Common myeloid progenitor, CD34-positive (primary cell): ENCODE measurements around the gene RHBDL3.
A peak's percentile ranks its signal among the peaks of the same experiment; 100 is the strongest.

Experiments
- CTCF ChIA-PET: fragments of 350-600 bp; sonication (Branson Sonifier 250); formaldehyde crosslinking; loops from one replicate; lab custom pipeline; 2021; ENCODE audit warnings: antibody characterized with exemption; lab: Charles Lee
- POLR2A ChIA-PET: fragments of 350-600 bp; sonication (Branson Sonifier 250); formaldehyde crosslinking; loops from one replicate; lab custom pipeline; 2021; ENCODE audit warnings: antibody characterized with exemption; lab: Charles Lee
- DNase-seq, 3 donors: peaks; one replicate each; pipeline versions ENCODE4 v3.0.0 to v3.0.0-alpha.2; 2013
- H3K27ac ChIP-seq, 2 experiments: 1 replicate in 1 of 2; 2 replicates in 1 of 2; pipeline ENCODE4 v1.7.0; 2013; ENCODE audit warnings: inconsistent platforms in 2 of 2, low read length in 2 of 2, mild to moderate bottlenecking in 2 of 2, low read depth in 1 of 2, moderate library complexity in 1 of 2; ENCODE audit not compliant: severe bottlenecking in 2 of 2, insufficient read depth in 1 of 2, poor library complexity in 1 of 2
- H3K27me3 ChIP-seq, 5 experiments: replicated peaks in 2 of 5; 1 replicate in 3 of 5; 2 replicates in 2 of 5; pipeline versions ENCODE4 v1.6.1 to v1.7.0; 2013; ENCODE audit warnings: low read length in 4 of 5, mild to moderate bottlenecking in 2 of 5, moderate library complexity in 2 of 5, inconsistent platforms in 1 of 5; ENCODE audit not compliant: insufficient read depth in 5 of 5, control insufficient read depth in 4 of 5
- H3K36me3 ChIP-seq, 4 experiments: 1 replicate in 2 of 4; 2 replicates in 2 of 4; pipeline versions ENCODE4 v1.6.1 to v1.7.0; 2013; ENCODE audit warnings: low read length in 3 of 4, control low read depth in 1 of 4, mild to moderate bottlenecking in 1 of 4; ENCODE audit not compliant: control insufficient read depth in 4 of 4, insufficient read depth in 4 of 4
- H3K4me1 ChIP-seq, 4 experiments: 1 replicate in 3 of 4; 2 replicates in 1 of 4; pipeline versions ENCODE4 v1.6.1 to v1.7.1; 2013; ENCODE audit warnings: low read length in 3 of 4, mild to moderate bottlenecking in 3 of 4, control low read depth in 1 of 4, inconsistent platforms in 1 of 4, moderate library complexity in 1 of 4; ENCODE audit not compliant: control insufficient read depth in 4 of 4, insufficient read depth in 4 of 4; ENCODE audit errors: control extremely low read depth in 1 of 4
- H3K4me3 ChIP-seq, 7 experiments: 1 replicate in 4 of 7; 2 replicates in 3 of 7; pipeline versions ENCODE4 v1.5.1 to v1.7.0; 2013; ENCODE audit warnings: mild to moderate bottlenecking in 7 of 7, low read length in 6 of 7, moderate library complexity in 6 of 7, inconsistent platforms in 2 of 7, low read depth in 2 of 7, control low read depth in 1 of 7; ENCODE audit not compliant: insufficient read depth in 4 of 7, control insufficient read depth in 1 of 7; ENCODE audit errors: extremely low read depth in 1 of 7
- H3K9me3 ChIP-seq, 5 experiments: 1 replicate in 4 of 5; 2 replicates in 1 of 5; pipeline versions ENCODE4 v1.6.1 to v1.7.1; 2013; ENCODE audit warnings: low read length in 4 of 5, mild to moderate bottlenecking in 2 of 5, inconsistent platforms in 1 of 5, low read depth in 1 of 5, moderate library complexity in 1 of 5; ENCODE audit not compliant: control insufficient read depth in 4 of 5, insufficient read depth in 2 of 5; ENCODE audit errors: control extremely low read depth in 1 of 5
- WGBS: methylation state at CpG from one replicate; pipeline ENCODE4 v1.1.5; 2013; ENCODE audit not compliant: insufficient coverage; 5-methylcytosine and 5-hydroxymethylcytosine counted together

The RHBDL3 gene

GRCh38 chr17:32286518-32286900, 20.9 kb downstream of the RHBDL3 start:
- ChIA-PET POLR2A (interaction anchor here (1.6 kb wide), 1 partner anchor 20 kb away, joined by 5 read pairs; no protein-coding TSS in a partner anchor), CTCF (interaction anchor here (0.8 to 5.0 kb wide), 11 partner anchors 8 to 35 kb away, joined by 3 to 41 read pairs (median 3); no protein-coding TSS in a partner anchor)
- Histone ChIP-seq H3K4me1 (peaks cover 13 to 74% (median 63%) of the 10 kb centered on the region in 4 experiments), H3K4me3 (no peak overlapping the region), H3K27ac (no peak overlapping the region), H3K9me3 (no peaks in the 10 kb centered on the region), H3K27me3 (peaks cover 0 to 8% (median 0%) of the 10 kb centered on the region in 5 experiments), H3K36me3 (no peaks in the 10 kb centered on the region)
- peak; percentile 58 to 82 (median 79) for DNase-seq
- WGBS: 24% methylated on average over 5 of the region's 5 CpGs

GRCh38 chr17:32287804-32288511, 22.3 kb downstream of the RHBDL3 start:
- H3K27ac ChIP-seq: no peak overlapping the region
- WGBS: 85% methylated on average over 10 of the region's 10 CpGs
- H3K9me3 ChIP-seq: no peaks in the 10 kb centered on the region
- DNase-seq: no peak
- ChIA-PET POLR2A (no interaction called here), CTCF (interaction anchor here (0.7 to 5.0 kb wide), 10 partner anchors 8 to 37 kb away, joined by 3 to 41 read pairs (median 4); no protein-coding TSS in a partner anchor)
- peaks cover 0 to 6% (median 0%) of the 10 kb centered on the region in 5 experiments for H3K27me3 ChIP-seq
- H3K36me3 ChIP-seq: no peaks in the 10 kb centered on the region
- peak overlapping the region in 1 of 7 experiments; percentile 38 for H3K4me3 ChIP-seq
- peaks cover 13 to 74% (median 63%) of the 10 kb centered on the region in 4 experiments for H3K4me1 ChIP-seq

DNA sequence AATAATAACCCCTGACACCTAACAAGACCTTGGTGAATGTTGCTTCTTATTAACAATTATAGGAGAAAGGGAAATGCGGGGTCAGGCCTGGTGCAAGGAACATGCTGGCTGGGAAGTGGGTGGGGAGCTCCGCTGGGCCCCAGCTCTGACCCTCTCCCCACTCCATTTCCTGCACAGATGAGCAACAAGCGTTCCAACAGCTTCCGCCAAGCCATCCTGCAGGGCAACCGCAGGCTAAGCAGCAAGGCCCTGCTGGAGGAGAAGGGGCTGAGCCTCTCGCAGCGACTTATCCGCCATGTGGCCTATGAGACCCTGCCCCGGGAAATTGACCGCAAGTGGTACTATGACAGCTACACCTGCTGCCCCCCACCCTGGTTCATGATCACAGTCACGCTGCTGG, 23.0 kb downstream of the RHBDL3 start:
- H3K27me3 ChIP-seq: peaks cover 0 to 6% (median 0%) of the 10 kb centered on the region in 5 experiments
- H3K27ac ChIP-seq: no peak overlapping the region
- H3K4me1 ChIP-seq: peaks cover 13 to 72% (median 62%) of the 10 kb centered on the region in 4 experiments
- no peaks in the 10 kb centered on the region for H3K9me3 ChIP-seq
- peak overlapping the region in 2 of 7 experiments; percentile 29 to 35 for H3K4me3 ChIP-seq
- no peaks in the 10 kb centered on the region for H3K36me3 ChIP-seq
- WGBS: 0% methylated on average over 11 of the region's 11 CpGs
- CTCF ChIA-PET: interaction anchor here (0.7 to 5.0 kb wide), 5 partner anchors 10 to 36 kb away, joined by 3 to 41 read pairs (median 5); no protein-coding TSS in a partner anchor
- peak; percentile 69 to 93 (median 90) for DNase-seq
- POLR2A ChIA-PET: no interaction called here

- H3K4me1 ChIP-seq: peaks cover 13 to 62% (median 56%) of the 10 kb centered on the region in 4 experiments
- H3K36me3 ChIP-seq: no peaks in the 10 kb centered on the region
- ChIA-PET CTCF (interaction anchor here (0.9 to 1.3 kb wide), 3 partner anchors 26 to 149 kb away, joined by 3 to 5 read pairs (median 3); no protein-coding TSS in a partner anchor), POLR2A (no interaction called here)
- no peak overlapping the region for H3K27ac ChIP-seq
- peaks cover 0 to 6% (median 0%) of the 10 kb centered on the region in 5 experiments for H3K27me3 ChIP-seq
- WGBS: 98% methylated on average over 9 of the region's 9 CpGs
- no peaks in the 10 kb centered on the region for H3K9me3 ChIP-seq
- DNase-seq: no peak
- no peak overlapping the region for H3K4me3 ChIP-seq
These were observed 23.9 kb downstream of the RHBDL3 start for GRCh38 chr17:32289471-32290070.

- H3K27me3 ChIP-seq: peaks cover 0 to 7% (median 0%) of the 10 kb centered on the region in 5 experiments
- CTCF ChIA-PET: no interaction called here
- no peaks in the 10 kb centered on the region for H3K9me3 ChIP-seq
- H3K4me1 ChIP-seq: peaks cover 13 to 37% (median 31%) of the 10 kb centered on the region in 4 experiments
- WGBS: 100% methylated on average over 1 of the region's 4 CpGs
- H3K36me3 ChIP-seq: no peaks in the 10 kb centered on the region
- POLR2A ChIA-PET: no interaction called here
- no peak overlapping the region for H3K27ac ChIP-seq
- H3K4me3 ChIP-seq: no peak overlapping the region
- no peak for DNase-seq
These were observed 26.5 kb downstream of the RHBDL3 start for GRCh38 chr17:32292094-32292493.

- Histone ChIP-seq H3K27ac (no peak overlapping the region), H3K9me3 (no peaks in the 10 kb centered on the region), H3K27me3 (peaks cover 0 to 5% (median 0%) of the 10 kb centered on the region in 5 experiments), H3K4me3 (no peak overlapping the region), H3K36me3 (no peaks in the 10 kb centered on the region), H3K4me1 (peaks cover 0 to 10% (median 0%) of the 10 kb centered on the region in 4 experiments)
- ChIA-PET CTCF (interaction anchor here (2.0 to 2.2 kb wide), 3 partner anchors 10 to 33 kb away, joined by 4 to 7 read pairs (median 4); no protein-coding TSS in a partner anchor), POLR2A (no interaction called here)
- 94% methylated on average over 2 of the region's 2 CpGs for WGBS
- no peak for DNase-seq
These were observed 31.8 kb downstream of the RHBDL3 start for GRCh38 chr17:32297424-32297823.
